Activated CD8-positive, alpha-beta T cell treated with anti-CD3 and anti-CD28 coated beads, Interleukin-2, amount 10 ng/mL, durations not matched to agents 7 days and 5 days (primary cell): Measurements from ENCODE around the gene UFD1. TPM values are rescaled to one million over a fixed set of nuclear protein-coding genes. Genes with fewer than 3 reads are reported as not detected.
A peak's percentile ranks its signal among the peaks of the same experiment; 100 is the strongest.

ENCODE experiments used
- ATAC-seq: fragments of 150-1000 bp; cut with Tn5 transposase; one replicate; pipeline ENCODE4 v1.10.0; 2021; ENCODE audit warnings: moderate library complexity
- CTCF ChIA-PET: fragments of 350-600 bp; sonication (Branson Sonifier 250); formaldehyde crosslinking; loops from one replicate; lab custom pipeline; 2021; ENCODE audit warnings: antibody characterized with exemption; lab: Charles Lee
- POLR2A ChIA-PET: fragments of 350-600 bp; sonication (Branson Sonifier 250); formaldehyde crosslinking; loops from one replicate; lab custom pipeline; 2021; ENCODE audit warnings: antibody characterized with exemption; lab: Charles Lee
- DNase-seq: peaks from one replicate; pipeline ENCODE4 v3.0.0-alpha.2; 2020
- H3K27ac Mint-ChIP-seq: one replicate; pipeline ENCODE4 v1.8.0; 2021; ENCODE audit warnings: mild to moderate bottlenecking, mixed read lengths
- H3K27me3 Mint-ChIP-seq: one replicate; pipeline ENCODE4 v1.8.0; 2021; ENCODE audit warnings: low read depth, mixed read lengths
- H3K36me3 Mint-ChIP-seq: one replicate; pipeline ENCODE4 v1.8.0; 2021; ENCODE audit warnings: low read depth, mixed read lengths
- H3K4me1 Mint-ChIP-seq: one replicate; pipeline ENCODE4 v1.8.0; 2021; ENCODE audit warnings: low read depth, mixed read lengths
- H3K4me3 Mint-ChIP-seq: one replicate; pipeline ENCODE4 v1.8.0; 2021; ENCODE audit warnings: mild to moderate bottlenecking, mixed read lengths
- H3K9me3 Mint-ChIP-seq: one replicate; pipeline ENCODE4 v1.8.0; 2022; ENCODE audit warnings: mixed read lengths; ENCODE audit not compliant: insufficient read depth
- total RNA-seq, 2 experiments: library from RNA; stranded (reverse); gene quantifications; one replicate each; pipeline ENCODE4 v1.2.3, GENCODE V29; 2021

UFD1 gene
- total RNA-seq, 2 experiments from 2014 or later = 94.3 to 97.2 TPM

DNA sequence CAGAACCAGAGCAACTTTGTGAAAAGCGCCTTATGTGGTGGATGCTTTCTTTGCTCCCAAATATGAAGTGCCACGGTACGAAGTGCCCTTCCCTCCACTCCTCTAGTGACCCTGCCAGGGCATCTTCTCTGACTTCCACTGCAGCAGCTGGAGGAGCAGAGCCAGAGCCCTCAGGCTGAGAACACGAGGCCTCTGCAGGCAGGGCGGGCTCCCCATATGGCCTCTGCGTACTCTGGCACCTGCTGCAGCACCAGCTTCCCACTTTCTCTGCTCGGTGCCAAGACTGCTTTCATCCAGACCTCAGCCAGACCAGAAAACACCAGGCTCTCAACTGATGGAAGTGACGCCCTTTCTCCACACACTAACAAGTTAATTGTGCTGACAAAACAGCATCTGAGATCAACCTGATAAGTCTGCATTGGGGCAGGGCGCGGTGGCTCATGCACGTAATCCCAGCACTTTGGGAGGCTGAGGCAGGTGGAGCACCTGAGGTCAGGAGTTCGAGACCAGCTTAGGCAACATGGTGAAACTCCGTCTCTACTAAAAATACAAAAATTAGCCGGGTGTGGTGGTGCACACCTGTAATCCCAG, 12.8 kb downstream of the UFD1 start:
- no peaks in the 10 kb centered on the region for H3K9me3 Mint-ChIP-seq
- H3K36me3 Mint-ChIP-seq = peaks cover 55% of the 10 kb centered on the region
- H3K4me1 Mint-ChIP-seq = peaks cover 12% of the 10 kb centered on the region
- H3K27me3 Mint-ChIP-seq = no peaks in the 10 kb centered on the region
- ATAC-seq (no peak), DNase-seq (no peak)
- H3K4me3 Mint-ChIP-seq = no peak overlapping the region
- no peak overlapping the region for H3K27ac Mint-ChIP-seq
- ChIA-PET CTCF (interaction anchor here (1.2 kb wide), 1 partner anchor 15 kb away, joined by 3 read pairs; no protein-coding TSS in a partner anchor), POLR2A (interaction anchor here (1.3 kb wide), 1 partner anchor 13 kb away, joined by 4 read pairs; the partner anchor contains the start of gene CDC45)

GRCh38 chr22:19464975-19465374, 14.0 kb downstream of the UFD1 start:
- CTCF ChIA-PET = interaction anchor here (0.8 to 2.1 kb wide), 2 partner anchors 12 to 165 kb away, joined by 3 to 5 read pairs; no protein-coding TSS in a partner anchor
- Mint-ChIP-seq H3K27ac (no peak overlapping the region), H3K4me1 (peaks cover 12% of the 10 kb centered on the region), H3K27me3 (no peaks in the 10 kb centered on the region), H3K9me3 (no peaks in the 10 kb centered on the region), H3K4me3 (no peak overlapping the region), H3K36me3 (peaks cover 52% of the 10 kb centered on the region)
- DNase-seq = no peak
- POLR2A ChIA-PET = interaction anchor here (1.0 to 1.3 kb wide), 3 partner anchors 12 to 15 kb away, joined by 3 to 4 read pairs (median 3); partner anchors contain the start of gene CDC45
- ATAC-seq = no peak

DNA sequence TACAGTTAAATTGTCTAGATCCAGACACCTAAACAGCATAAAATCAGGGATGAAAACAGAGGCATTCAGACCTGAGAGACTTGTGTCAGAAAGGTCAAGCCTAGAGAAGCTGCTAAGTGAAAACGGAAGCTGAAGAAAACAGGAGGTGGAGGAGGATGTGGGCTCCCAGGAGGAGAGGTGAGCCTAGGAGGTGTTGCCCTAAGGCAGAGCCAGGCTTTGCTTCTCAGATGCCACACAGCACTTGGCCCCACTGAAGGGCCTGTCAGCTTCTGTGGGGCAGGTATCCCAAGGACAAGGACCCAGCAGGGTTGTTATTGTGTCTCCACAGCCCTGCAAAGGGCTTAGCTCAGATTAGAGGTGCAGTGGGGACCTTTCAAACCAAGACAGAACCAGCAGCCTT, 14.4 kb downstream of the UFD1 start:
- ATAC-seq (peak; percentile 33), DNase-seq (no peak)
- POLR2A ChIA-PET = interaction anchor here (0.9 to 1.2 kb wide), 3 partner anchors 12 to 16 kb away, joined by 3 read pairs; no protein-coding TSS in a partner anchor
- Mint-ChIP-seq H3K36me3 (peaks cover 49% of the 10 kb centered on the region), H3K4me1 (peaks cover 12% of the 10 kb centered on the region), H3K27ac (no peak overlapping the region), H3K9me3 (no peaks in the 10 kb centered on the region), H3K4me3 (no peak overlapping the region), H3K27me3 (no peaks in the 10 kb centered on the region)
- CTCF ChIA-PET = interaction anchor here (1.3 to 2.1 kb wide), 2 partner anchors 9 to 13 kb away, joined by 5 to 6 read pairs; no protein-coding TSS in a partner anchor

DNA sequence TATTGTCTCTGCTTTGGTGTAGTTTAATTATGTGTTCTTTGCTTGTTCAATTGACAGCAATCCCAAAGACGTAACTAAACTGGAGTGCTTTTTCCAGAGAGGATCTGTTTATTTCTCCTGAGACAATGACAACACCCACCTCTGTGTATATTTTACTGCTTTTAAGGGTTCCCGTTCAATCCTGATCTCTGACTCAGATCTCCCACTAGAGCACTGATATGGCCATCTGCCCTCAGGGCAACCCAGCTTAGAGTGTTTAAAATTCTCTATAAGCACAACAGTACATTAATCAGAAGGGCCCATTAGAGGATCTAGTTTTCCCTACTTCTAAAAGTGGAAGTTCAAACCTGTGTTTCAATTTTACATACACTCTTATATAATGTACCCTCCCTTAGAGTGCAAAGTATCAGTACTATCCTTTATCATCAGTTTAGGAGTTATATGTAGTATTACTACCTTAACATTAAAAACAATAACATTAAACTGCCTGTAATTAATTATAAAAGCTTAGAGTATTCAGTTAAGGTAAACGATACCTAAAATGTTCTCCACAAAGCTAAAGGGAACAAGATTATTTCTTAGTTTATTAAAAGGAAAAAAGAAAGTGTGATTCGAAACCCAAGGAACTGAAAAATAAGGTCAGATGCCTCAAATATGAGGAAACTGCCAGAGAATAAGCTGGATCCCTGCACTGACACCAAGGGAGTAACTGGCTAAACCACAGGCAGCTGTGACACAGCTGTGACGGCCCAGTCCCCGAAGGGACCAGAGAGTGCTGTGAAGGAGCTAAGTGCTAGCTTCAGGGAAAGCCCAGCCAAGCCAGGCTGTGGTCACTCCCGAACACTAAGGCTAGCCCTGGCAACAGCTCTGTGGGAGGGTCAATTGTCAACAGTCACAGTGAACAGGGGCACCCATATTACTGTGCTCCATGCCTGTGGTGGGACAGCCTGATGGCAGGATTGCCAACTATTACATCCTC, 15.2 kb downstream of the UFD1 start:
- CTCF ChIA-PET = interaction anchor here (1.3 to 2.9 kb wide), 3 partner anchors 10 to 166 kb away, joined by 5 to 12 read pairs (median 6); no protein-coding TSS in a partner anchor
- no peak for DNase-seq
- Mint-ChIP-seq H3K27ac (no peak overlapping the region), H3K4me3 (no peak overlapping the region), H3K36me3 (peaks cover 41% of the 10 kb centered on the region), H3K27me3 (no peaks in the 10 kb centered on the region), H3K9me3 (no peaks in the 10 kb centered on the region), H3K4me1 (peaks cover 12% of the 10 kb centered on the region)
- POLR2A ChIA-PET = interaction anchor here (0.8 to 1.2 kb wide), 4 partner anchors 11 to 17 kb away, joined by 3 read pairs; partner anchors contain the start of gene CDC45
- ATAC-seq = no peak

DNA sequence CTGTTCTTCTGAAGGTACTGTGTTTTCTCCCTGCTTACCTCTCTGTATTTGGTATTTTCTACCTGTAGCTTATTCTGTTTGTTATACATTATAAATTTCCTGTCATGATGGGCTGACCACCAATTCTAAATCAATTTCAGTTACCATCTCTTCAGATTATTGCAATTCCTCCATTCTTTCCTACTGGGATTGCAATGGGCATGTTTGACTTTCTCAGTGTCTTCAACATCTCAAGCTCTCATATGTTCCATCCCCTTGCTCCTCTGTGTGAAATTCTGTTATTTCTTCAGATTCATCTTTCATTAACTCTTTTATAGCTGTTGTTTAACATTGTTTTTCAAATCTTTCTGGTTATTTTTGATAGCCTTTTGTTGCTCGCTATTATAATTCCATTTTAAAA, 16.0 kb downstream of the UFD1 start:
- DNase-seq = no peak
- Mint-ChIP-seq H3K27me3 (no peaks in the 10 kb centered on the region), H3K4me1 (peaks cover 12% of the 10 kb centered on the region), H3K27ac (no peak overlapping the region), H3K36me3 (peaks cover 37% of the 10 kb centered on the region), H3K9me3 (no peaks in the 10 kb centered on the region), H3K4me3 (no peak overlapping the region)
- no peak for ATAC-seq
- CTCF ChIA-PET = interaction anchor here (0.9 to 2.9 kb wide), 3 partner anchors 11 to 319 kb away, joined by 3 to 12 read pairs (median 6); partner anchors contain the start of gene ESS2
- POLR2A ChIA-PET = interaction anchor here (0.6 kb wide), 1 partner anchor 95 kb away, joined by 3 read pairs; no protein-coding TSS in a partner anchor

DNA sequence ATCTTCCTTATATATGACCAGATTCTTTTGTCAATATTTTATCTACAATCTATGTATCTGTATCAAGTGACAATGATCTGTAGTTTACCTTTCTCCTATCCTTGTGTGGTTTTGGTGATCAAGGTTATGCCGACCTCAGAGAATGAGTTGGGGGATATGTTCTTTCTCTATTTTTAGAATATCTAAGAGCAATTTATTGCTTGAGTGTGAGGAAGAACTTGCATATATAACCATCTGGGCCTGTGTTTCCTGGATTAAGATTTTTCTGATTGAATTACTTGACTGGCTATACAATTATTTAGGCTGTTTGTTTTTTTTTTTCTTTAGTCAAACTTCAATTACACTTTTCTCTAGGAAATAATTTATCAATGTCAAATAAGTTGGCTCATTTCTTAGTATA, 17.5 kb downstream of the UFD1 start:
- no peak overlapping the region for H3K27ac Mint-ChIP-seq
- H3K9me3 Mint-ChIP-seq = no peaks in the 10 kb centered on the region
- H3K4me3 Mint-ChIP-seq = no peak overlapping the region
- H3K4me1 Mint-ChIP-seq = peaks cover 12% of the 10 kb centered on the region
- peaks cover 38% of the 10 kb centered on the region for H3K36me3 Mint-ChIP-seq
- POLR2A ChIA-PET = no interaction called here
- H3K27me3 Mint-ChIP-seq = no peaks in the 10 kb centered on the region
- no peak for ATAC-seq
- no peak for DNase-seq
- CTCF ChIA-PET = interaction anchor here (1.3 to 2.9 kb wide), 2 partner anchors 11 to 169 kb away, joined by 3 to 12 read pairs; no protein-coding TSS in a partner anchor

DNA sequence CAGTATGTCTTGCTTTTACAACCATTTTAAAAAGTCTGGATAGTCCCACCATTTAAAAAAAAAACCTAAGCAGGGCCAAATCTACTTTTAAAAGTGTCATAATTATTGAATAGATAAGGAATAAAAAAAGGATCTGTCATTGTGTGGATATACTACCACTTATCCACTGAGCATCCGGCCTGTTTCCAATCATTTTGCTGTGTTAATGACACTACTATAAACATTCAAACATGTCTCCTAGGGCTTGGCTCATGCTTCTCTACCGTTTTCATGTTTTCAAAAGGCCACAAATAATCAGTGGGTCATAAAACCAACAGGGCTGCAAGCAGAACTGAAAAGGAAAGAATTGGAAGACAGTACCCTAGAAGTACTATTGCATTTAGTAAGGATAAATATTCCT, 19.0 kb downstream of the UFD1 start:
- no peak for ATAC-seq
- ChIA-PET CTCF (no interaction called here), POLR2A (no interaction called here)
- no peak overlapping the region for H3K27ac Mint-ChIP-seq
- H3K36me3 Mint-ChIP-seq = peaks cover 40% of the 10 kb centered on the region
- H3K9me3 Mint-ChIP-seq = no peaks in the 10 kb centered on the region
- no peaks in the 10 kb centered on the region for H3K27me3 Mint-ChIP-seq
- H3K4me1 Mint-ChIP-seq = peaks cover 7% of the 10 kb centered on the region
- H3K4me3 Mint-ChIP-seq = no peak overlapping the region
- no peak for DNase-seq

DNA sequence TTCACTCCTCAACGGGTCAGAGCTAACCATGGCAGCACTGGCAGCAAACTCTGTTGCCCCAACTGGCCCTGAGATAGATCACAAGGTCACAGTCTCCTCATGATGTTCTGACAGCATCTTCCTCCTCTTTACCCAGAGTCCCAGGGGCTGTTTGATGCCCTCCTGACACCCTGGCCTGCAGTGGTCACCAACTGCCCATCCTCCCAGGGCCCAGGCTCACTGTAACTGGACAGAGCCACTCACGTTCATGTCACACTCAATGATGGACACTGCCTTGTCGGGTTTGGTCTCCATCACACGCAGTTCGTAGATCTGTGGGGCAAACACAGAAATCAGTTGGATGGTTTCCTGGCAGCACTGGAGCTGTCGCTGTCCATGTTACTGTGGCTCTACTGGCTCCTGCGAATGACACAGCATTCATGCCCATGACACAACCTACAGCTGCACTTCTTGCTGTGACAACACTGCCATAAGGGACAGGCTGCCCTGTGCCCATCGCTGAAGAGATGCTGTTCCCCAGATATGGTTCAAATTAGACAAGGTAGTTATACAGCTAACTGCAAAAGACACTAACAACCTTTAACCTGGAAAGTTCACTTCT, 21.1 kb downstream of the UFD1 start:
- CTCF ChIA-PET = interaction anchor here (1.0 kb wide), 1 partner anchor 19 kb away, joined by 3 read pairs; no protein-coding TSS in a partner anchor
- no peak for DNase-seq

DNA sequence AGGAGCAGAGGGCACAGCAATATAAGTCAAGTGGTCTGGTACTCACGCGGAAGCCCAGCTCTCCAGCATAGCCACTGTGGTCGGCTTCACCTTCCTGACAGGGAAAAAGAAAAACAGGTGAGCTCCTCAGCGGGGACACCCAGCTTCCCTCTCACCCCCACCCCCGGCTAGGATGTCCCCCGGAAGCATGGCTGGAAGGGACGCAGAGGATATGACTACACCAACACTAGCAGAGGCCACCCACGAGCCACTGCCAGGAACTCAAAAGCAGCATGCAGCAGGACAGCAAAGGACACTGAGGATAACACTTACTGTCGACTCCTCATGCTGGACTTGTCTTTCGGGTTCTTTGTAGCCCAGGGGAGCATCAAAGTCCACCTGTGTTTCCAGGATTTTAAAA, 22.5 kb downstream of the UFD1 start:
- H3K27me3 Mint-ChIP-seq = no peaks in the 10 kb centered on the region
- H3K36me3 Mint-ChIP-seq = peaks cover 58% of the 10 kb centered on the region
- POLR2A ChIA-PET = no interaction called here
- CTCF ChIA-PET = no interaction called here
- H3K4me1 Mint-ChIP-seq = no peaks in the 10 kb centered on the region
- no peak for DNase-seq
- H3K9me3 Mint-ChIP-seq = no peaks in the 10 kb centered on the region
- H3K27ac Mint-ChIP-seq = no peak overlapping the region
- ATAC-seq = no peak
- H3K4me3 Mint-ChIP-seq = no peak overlapping the region

More for the DNA sequence above, 21.1 kb downstream of the UFD1 start:
- no peak overlapping the region for H3K4me3 Mint-ChIP-seq
- no peaks in the 10 kb centered on the region for H3K27me3 Mint-ChIP-seq
- POLR2A ChIA-PET = no interaction called here
- ATAC-seq = no peak
- peaks cover 52% of the 10 kb centered on the region for H3K36me3 Mint-ChIP-seq
- no peak overlapping the region for H3K27ac Mint-ChIP-seq
- H3K4me1 Mint-ChIP-seq = no peaks in the 10 kb centered on the region
- no peaks in the 10 kb centered on the region for H3K9me3 Mint-ChIP-seq

- H3K4me3 Mint-ChIP-seq = no peak overlapping the region
- CTCF ChIA-PET = no interaction called here
- POLR2A ChIA-PET = interaction anchor here (0.6 kb wide), 1 partner anchor 22 kb away, joined by 4 read pairs; no protein-coding TSS in a partner anchor
- no peaks in the 10 kb centered on the region for H3K27me3 Mint-ChIP-seq
- H3K36me3 Mint-ChIP-seq = peaks cover 59% of the 10 kb centered on the region
- no peak for ATAC-seq
- no peaks in the 10 kb centered on the region for H3K9me3 Mint-ChIP-seq
- no peak for DNase-seq
- no peaks in the 10 kb centered on the region for H3K4me1 Mint-ChIP-seq
- peak overlapping the region; percentile 63 for H3K27ac Mint-ChIP-seq
These were observed 23.2 kb downstream of the UFD1 start for GRCh38 chr22:19455585-19456370.
